ENCODE measurements around the gene HKDC1.

DNA sequence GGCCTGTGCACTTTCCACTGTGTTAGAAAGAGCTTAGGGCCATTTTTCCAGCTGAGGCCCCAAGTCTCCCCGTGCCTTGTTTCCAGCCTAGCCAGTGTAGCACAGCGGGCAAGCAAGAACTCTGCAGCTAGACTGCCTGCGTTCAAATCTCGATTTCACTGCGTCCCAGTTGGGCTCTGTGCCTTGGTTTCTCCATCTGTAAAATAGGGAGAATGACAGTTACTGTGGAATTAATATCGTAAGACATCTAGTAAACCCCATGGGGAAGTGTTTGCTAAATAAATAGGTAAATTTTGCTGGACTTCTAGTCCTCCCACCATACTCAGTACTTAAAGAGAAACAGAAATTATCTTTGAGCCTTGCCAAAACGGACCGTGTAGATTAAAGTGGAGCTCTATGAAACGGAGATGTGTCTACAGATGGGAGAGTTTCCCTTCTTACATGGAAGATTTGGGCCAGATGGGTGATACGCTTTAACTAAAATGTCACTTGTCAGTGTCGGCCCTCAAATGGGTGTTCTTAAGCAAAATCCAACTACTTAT lies 3.5 kb upstream of the HKDC1 start:
- TF ChIP-seq PATZ1 (CRISPR knock-in tag; IDR thresholded peaks at IDR 0.05; ENCODE audit: borderline replicate concordance): no peak
- TF ChIP-seq ZNF8 (CRISPR knock-in tag; IDR thresholded peaks at IDR 0.05): no peak
- TF ChIP-seq CSDC2 (CRISPR knock-in tag; IDR thresholded peaks at IDR 0.05): no peak
- no peak for TF ChIP-seq ISL1 (CRISPR knock-in tag; IDR thresholded peaks at IDR 0.05)
- TF ChIP-seq ZNF565 (CRISPR knock-in tag; conservative IDR thresholded peaks at IDR 0.05; ENCODE audit: low read depth): no peak
- no peak for TF ChIP-seq ZFP30 (CRISPR knock-in tag; IDR thresholded peaks at IDR 0.05)
- TF ChIP-seq TSHZ2 (CRISPR knock-in tag; IDR thresholded peaks at IDR 0.05): no peak
- no peak for TF ChIP-seq OSR1 (CRISPR knock-in tag; IDR thresholded peaks at IDR 0.05)
